Psoas muscle (tissue), 8 donors: ENCODE data around the gene NFATC2. TPM values are rescaled to one million over a fixed set of nuclear protein-coding genes. Genes with fewer than 3 reads are reported as not detected.

Source experiments
- ATAC-seq, 4 donors: fragments of 200-7000 bp; cut with Tn5 transposase; one replicate each; pipeline ENCODE4 v1.9.1; 2020; ENCODE audit warnings: moderate library complexity in 3 of 4, mild to moderate bottlenecking in 2 of 4
- DNase-seq, 2 donors: peaks; one replicate each; pipeline ENCODE4 v3.0.0-alpha.2; 2020
- H3K27ac ChIP-seq: fragments of 200-600 bp; one replicate; pipeline ENCODE4 v1.8.0; 2022
- H3K27me3 ChIP-seq, 3 donors: fragments of 200-600 bp in 1 of 3; one replicate each; pipeline versions ENCODE4 v1.6.1 to v1.8.0; 2013 to 2022; ENCODE audit warnings: low read length in 2 of 3, mild to moderate bottlenecking in 2 of 3, moderate library complexity in 1 of 3; ENCODE audit not compliant: insufficient read depth in 3 of 3
- H3K36me3 ChIP-seq, 2 donors: fragments of 200-600 bp in 1 of 2; one replicate each; pipeline versions ENCODE4 v1.6.1 to v1.8.0; 2013 to 2022; ENCODE audit warnings: low read depth in 1 of 2, mild to moderate bottlenecking in 1 of 2, moderate library complexity in 1 of 2; ENCODE audit not compliant: insufficient read depth in 1 of 2
- H3K4me1 ChIP-seq: fragments of 200-600 bp; one replicate; pipeline ENCODE4 v1.8.0; 2022
- H3K4me3 ChIP-seq: fragments of 200-600 bp; one replicate; pipeline ENCODE4 v1.8.0; 2022; ENCODE audit warnings: mild to moderate bottlenecking
- H3K9me3 ChIP-seq: fragments of 200-600 bp; one replicate; pipeline ENCODE4 v1.8.0; 2022
- WGBS, 3 donors: extraction: QIAGEN DNeasy Blood & Tissue Kit; methylation state at CpG; one replicate each; pipeline versions ENCODE4 v1.1.6 to v1.1.7; 2013; 5-methylcytosine and 5-hydroxymethylcytosine counted together
- intact Hi-C, 2 donors: fragments of 100-400 bp; cut with DNase I; formaldehyde crosslinking; loops; one replicate each; pipeline versions ENCODE4 v1.11.0 to v1.14.2; 2022
- polyA plus RNA-seq, 3 donors: library from polyadenylated mRNA; stranded (reverse); fragments of 200-250 nt; gene quantifications; one replicate each; pipeline ENCODE4 v1.2.3, GENCODE V29; 2013
- total RNA-seq, 4 donors: library from RNA; stranded (reverse); fragmentation: NEBNext Ultra II Directional in 2 of 4; extraction: Animal tissue kit (Norgen Biotek cat#: 25700) in 2 of 4; gene quantifications; one replicate each; pipeline versions ENCODE4 v1.2.1 to v1.2.4, GENCODE V29; 2021 to 2023
- TF ChIP-seq, protein P1 (sequence below): fragments of 200-600 bp; IDR thresholded peaks from one replicate; pipeline ENCODE4 v1.8.0; 2022; ENCODE audit warnings: antibody characterized with exemption
- donor health status: healthy with polysubstance abuse.
- donor health status: DM: no; HTN: no; CAD: no; lungs with moderate emphysema.
- donor health status: Bipolar disorder and iron deficiency.
- donor health status: healthy.
- donor health status: DM: yes; HTN: yes; CAD: no.
- donor health status: DM: no; HTN: no; CAD: no.
- donor health status: DM: no; HTN: no; CAD: no.
- donor health status: DM: yes; HTN: yes; CAD: no.

The NFATC2 gene
- total and polyA plus RNA-seq, 7 donors = 0.18 to 3.1 (median 0.64) TPM

DNA sequence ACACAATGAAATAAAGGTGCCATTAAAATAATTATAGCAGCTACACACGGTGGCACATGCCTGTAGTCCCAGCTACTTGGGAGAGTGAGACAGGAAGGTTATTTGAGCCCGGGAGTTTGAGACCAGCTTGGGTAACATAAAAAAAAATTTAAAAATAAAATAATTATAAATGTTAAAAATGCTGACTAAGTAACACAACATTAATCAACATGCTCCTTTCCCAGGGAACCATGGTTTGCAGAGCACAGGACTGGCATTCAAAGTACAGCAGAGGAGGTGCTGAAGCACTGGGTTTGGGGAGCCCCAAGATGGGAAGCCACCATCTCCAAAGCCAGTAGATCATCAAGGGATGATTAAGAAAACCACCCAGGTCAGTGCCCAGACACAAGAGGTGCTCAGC lies 51.9 kb downstream of the NFATC2 start:
- intact Hi-C loops = no loop called here
- ATAC-seq = no peak
- no peak for DNase-seq
- Histone ChIP-seq H3K9me3 (no peaks in the 10 kb centered on the region), H3K36me3 (no peaks in the 10 kb centered on the region), H3K4me3 (no peak overlapping the region), H3K4me1 (no peaks in the 10 kb centered on the region), H3K27ac (no peak overlapping the region), H3K27me3 (no peaks in the 10 kb centered on the region)
- WGBS, 3 donors = 80 to 95% (median 93%) methylated on average over 2 of the region's 2 CpGs
- TF ChIP-seq, protein P1, sequence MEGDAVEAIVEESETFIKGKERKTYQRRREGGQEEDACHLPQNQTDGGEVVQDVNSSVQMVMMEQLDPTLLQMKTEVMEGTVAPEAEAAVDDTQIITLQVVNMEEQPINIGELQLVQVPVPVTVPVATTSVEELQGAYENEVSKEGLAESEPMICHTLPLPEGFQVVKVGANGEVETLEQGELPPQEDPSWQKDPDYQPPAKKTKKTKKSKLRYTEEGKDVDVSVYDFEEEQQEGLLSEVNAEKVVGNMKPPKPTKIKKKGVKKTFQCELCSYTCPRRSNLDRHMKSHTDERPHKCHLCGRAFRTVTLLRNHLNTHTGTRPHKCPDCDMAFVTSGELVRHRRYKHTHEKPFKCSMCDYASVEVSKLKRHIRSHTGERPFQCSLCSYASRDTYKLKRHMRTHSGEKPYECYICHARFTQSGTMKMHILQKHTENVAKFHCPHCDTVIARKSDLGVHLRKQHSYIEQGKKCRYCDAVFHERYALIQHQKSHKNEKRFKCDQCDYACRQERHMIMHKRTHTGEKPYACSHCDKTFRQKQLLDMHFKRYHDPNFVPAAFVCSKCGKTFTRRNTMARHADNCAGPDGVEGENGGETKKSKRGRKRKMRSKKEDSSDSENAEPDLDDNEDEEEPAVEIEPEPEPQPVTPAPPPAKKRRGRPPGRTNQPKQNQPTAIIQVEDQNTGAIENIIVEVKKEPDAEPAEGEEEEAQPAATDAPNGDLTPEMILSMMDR = no peak

DNA sequence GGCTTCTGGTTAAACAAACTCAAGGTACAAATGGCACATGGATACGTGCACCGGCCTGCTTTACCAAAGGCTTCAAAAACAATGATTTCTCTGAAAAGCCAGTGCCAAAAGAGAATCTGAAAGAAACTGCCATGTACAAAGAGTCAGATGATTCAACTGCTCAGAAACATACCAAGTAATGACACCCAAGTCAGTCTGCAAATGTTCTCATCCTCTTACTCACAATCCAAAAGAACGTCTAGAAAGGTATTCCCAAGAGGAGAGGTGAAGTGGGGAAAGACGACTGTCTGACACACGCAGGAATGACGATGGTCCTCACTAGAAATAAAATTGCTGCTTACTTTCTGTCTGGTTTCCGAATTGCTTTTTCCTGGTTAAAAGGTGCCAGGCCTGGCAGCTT lies 52.9 kb downstream of the NFATC2 start:
- Histone ChIP-seq H3K4me3 (no peak overlapping the region), H3K9me3 (no peaks in the 10 kb centered on the region), H3K4me1 (no peaks in the 10 kb centered on the region), H3K27me3 (no peaks in the 10 kb centered on the region), H3K27ac (no peak overlapping the region), H3K36me3 (no peaks in the 10 kb centered on the region)
- intact Hi-C loops = no loop called here
- ATAC-seq (no peak), DNase-seq (no peak)
- TF ChIP-seq, protein P1 = no peak
- WGBS, 3 donors = 93 to 95% (median 94%) methylated on average over 7 of the region's 7 CpGs

- TF ChIP-seq, protein P1 = no peak
- Histone ChIP-seq H3K27ac (no peak overlapping the region), H3K4me1 (no peaks in the 10 kb centered on the region), H3K36me3 (no peaks in the 10 kb centered on the region), H3K27me3 (no peaks in the 10 kb centered on the region), H3K4me3 (no peak overlapping the region), H3K9me3 (no peaks in the 10 kb centered on the region)
- 88 to 91% (median 91%) methylated on average over 5 of the region's 5 CpGs for WGBS, 3 donors
- no peak for DNase-seq
- intact Hi-C loops = no loop called here
- ATAC-seq = no peak
These were observed 54.2 kb downstream of the NFATC2 start for GRCh38 chr20:51488331-51488730.

- intact Hi-C loops = no loop called here
- no peaks in the 10 kb centered on the region for H3K4me1 ChIP-seq
- no peak overlapping the region for H3K4me3 ChIP-seq
- no peaks in the 10 kb centered on the region for H3K27me3 ChIP-seq
- H3K36me3 ChIP-seq = no peaks in the 10 kb centered on the region
- ATAC-seq (no peak), DNase-seq (no peak)
- H3K9me3 ChIP-seq = no peaks in the 10 kb centered on the region
- TF ChIP-seq, protein P1 = no peak
- WGBS, 3 donors = 78 to 82% (median 81%) methylated on average over 20 of the region's 20 CpGs
- H3K27ac ChIP-seq = no peak overlapping the region
These were observed 54.8 kb downstream of the NFATC2 start for GRCh38 chr20:51487565-51488268.

- intact Hi-C loops = no loop called here
- H3K9me3 ChIP-seq = no peaks in the 10 kb centered on the region
- TF ChIP-seq, protein P1 = no peak
- H3K4me3 ChIP-seq = no peak overlapping the region
- 45 to 73% (median 51%) methylated on average over 7 of the region's 7 CpGs for WGBS, 3 donors
- H3K27ac ChIP-seq = no peak overlapping the region
- ATAC-seq = no peak
- H3K36me3 ChIP-seq = no peaks in the 10 kb centered on the region
- H3K4me1 ChIP-seq = no peaks in the 10 kb centered on the region
- DNase-seq = no peak
- no peaks in the 10 kb centered on the region for H3K27me3 ChIP-seq
These were observed 55.4 kb downstream of the NFATC2 start for GRCh38 chr20:51487076-51487475.
